Activated CD4-positive, alpha-beta T cell treated with anti-CD3 and anti-CD28 coated beads for 4 hours (primary cell): ENCODE results near the gene SPINT2.

Source experiments
- DNase-seq, 2 donors: peaks; one replicate each; pipeline ENCODE4 v3.0.0-alpha.2; 2020

The SPINT2 gene

GRCh38 chr19:38270587-38271167 lies 6.3 kb downstream of the SPINT2 start:
- no peak for DNase-seq

DNA sequence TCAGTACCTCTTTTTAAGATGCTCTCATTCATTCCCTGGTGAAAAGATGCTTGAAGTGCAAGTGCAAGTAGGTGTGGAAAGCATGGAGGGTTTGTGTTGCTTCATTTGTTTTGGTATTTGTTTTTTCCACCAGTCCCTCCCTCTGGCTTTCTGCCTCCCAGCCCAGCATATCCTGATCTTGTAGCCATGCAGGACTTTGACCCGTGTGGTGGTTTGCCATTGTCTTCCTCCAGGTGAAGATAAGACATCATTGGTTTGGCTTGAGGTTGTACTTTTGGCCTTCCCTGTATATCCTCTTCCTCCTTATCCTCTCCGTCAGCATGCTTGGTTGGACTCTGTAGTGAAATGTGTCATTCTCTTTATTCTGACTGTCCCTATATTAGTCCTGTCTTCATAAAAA lies 9.1 kb downstream of the SPINT2 start:
- DNase-seq: no peak

- no peak for DNase-seq
Measured at GRCh38 chr19:38274739-38275138, 10.4 kb downstream of the SPINT2 start.

DNA sequence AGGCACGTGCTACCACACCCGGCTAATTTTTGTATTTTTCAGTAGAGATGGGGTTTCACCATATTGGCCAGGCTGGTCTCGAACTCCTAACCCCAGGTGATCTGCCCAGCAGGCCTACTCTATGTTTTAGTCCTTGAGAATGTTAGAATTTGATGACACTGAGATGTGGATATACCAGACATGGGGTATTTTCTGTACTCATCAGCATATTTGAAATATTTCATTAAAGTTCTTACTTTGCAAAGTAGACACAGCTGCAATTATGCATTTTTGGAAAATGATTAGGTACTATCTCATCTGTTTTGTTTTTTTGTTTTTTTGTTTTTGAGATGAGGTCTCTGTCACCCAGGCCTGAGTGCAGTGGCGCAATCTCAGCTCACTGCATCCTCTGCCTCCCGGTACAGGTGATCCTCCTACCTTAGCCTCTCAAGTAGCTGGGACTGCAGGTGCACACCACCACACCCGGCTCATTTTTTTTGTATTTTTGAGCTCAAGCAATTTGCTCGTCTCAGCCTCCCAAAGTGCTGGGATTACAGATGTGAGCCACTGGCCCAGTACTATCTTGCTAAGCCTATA lies 12.7 kb downstream of the SPINT2 start:
- DNase-seq: no peak

GRCh38 chr19:38277549-38277948 lies 13.2 kb downstream of the SPINT2 start:
- DNase-seq: no peak

- no peak for DNase-seq
Measured at GRCh38 chr19:38277969-38278680, 13.8 kb downstream of the SPINT2 start.

GRCh38 chr19:38278751-38279150 lies 14.4 kb downstream of the SPINT2 start:
- DNase-seq: no peak

- DNase-seq: no peak
Measured at GRCh38 chr19:38280030-38280921, 15.9 kb downstream of the SPINT2 start.

- DNase-seq: no peak
Measured at GRCh38 chr19:38281811-38282566, 17.6 kb downstream of the SPINT2 start.

DNA sequence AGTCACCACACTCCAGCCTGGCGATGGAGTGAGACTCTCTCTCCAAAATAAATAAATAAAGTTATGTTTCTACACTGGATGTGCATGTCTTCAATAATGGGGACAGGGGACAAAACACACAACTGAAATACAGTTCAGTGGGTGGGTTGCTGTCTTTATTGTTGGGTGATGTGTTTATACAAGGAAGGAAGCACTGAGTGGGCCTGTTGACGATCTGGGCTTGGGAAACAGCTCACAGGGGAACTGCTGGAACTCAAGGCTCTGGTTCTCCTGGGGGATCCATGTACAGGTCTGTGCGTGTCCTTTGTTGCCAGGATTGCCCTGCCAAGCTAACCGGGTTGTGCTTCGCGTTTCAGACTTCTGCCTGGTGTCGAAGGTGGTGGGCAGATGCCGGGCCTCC lies 18.9 kb downstream of the SPINT2 start:
- no peak for DNase-seq

- no peak for DNase-seq
Measured at GRCh38 chr19:38284422-38284821, 20.0 kb downstream of the SPINT2 start.

- DNase-seq: no peak
Measured at GRCh38 chr19:38285567-38285966, 21.2 kb downstream of the SPINT2 start.

- DNase-seq: no peak
Measured at GRCh38 chr19:38287604-38288003, 23.2 kb downstream of the SPINT2 start.

DNA sequence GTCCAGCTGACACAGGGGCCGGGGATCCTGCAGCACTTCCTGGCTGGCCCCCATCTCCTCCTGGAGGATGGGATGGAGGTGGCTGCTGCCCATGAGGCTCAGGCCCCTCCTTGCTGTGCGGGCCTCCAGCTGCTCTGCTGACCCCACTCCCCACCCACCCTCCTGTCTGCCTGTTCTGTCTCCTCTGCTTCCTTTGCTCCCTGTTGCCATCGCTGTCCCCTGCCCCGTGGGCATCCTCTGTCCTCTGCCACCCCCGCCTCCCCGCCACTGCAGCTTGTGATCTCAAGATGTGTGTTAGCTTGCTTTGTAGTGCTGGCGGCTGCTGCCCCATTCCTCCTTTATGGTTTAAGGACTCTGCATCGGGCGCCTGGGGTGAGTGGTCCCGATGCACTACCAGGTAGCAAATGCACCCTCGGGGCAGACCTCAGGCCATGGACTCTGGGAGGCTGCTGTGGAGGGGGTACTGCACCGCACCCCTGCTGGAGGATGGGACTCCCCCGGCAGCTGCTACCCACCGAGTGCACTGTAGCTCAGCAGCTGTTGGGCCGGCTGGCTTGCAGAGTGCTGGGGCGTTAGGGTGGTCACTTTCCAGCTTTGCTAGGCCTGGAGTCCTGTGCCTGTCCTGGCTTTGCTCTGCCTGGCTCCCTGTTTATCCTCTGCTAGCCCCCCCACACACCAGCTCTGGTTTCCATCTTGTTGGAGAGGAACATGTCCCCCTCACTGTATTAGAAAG lies 23.9 kb downstream of the SPINT2 start:
- no peak for DNase-seq

- DNase-seq: no peak
Measured at GRCh38 chr19:38289955-38290354, 25.6 kb downstream of the SPINT2 start.

GRCh38 chr19:38290631-38291147 lies 26.3 kb downstream of the SPINT2 start:
- no peak for DNase-seq

GRCh38 chr19:38291855-38292254 lies 27.5 kb downstream of the SPINT2 start:
- DNase-seq: no peak

GRCh38 chr19:38293281-38293680 lies 28.9 kb downstream of the SPINT2 start:
- no peak for DNase-seq

- no peak for DNase-seq
Measured at GRCh38 chr19:38294090-38294489, 29.7 kb downstream of the SPINT2 start.

DNA sequence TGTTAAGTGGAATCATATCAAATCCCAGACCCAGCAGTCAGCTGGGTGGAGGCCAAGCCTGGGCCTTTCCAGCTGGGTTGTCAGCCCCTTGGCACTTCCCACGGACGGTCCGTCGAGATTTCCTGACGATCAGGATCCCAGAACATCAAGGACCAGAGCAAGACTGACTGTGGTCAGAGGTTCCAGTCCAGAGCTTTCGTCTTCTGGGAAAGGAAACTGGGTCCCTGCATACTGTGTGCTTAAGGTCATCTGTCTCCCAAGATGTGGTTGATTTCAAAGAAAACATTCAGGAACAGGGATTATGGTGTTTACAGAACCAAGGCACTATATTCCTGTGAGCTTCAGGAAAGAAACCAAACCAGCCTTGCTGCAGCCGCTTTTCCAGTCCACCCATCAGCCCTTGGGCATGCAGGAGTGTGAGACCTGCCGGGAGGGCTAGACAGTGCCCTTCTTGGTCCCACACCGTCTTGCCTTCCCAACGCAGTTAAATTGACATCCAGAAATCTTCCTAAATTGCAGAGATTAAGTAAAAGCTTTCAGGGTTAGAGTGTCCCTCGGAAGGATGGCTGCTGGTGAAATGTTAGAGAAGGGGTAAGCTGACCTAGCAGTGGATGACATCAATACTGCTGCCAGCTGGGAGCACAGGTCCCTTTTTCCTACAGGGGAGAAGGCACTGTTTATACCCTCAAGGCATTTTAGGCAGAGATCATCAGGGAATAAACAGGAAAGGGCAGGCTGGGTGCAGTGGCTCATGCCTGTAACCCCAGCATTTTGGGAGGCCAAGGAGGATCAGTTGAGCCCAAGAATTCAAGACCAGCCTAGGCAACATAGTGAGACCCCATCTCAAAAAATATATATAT lies 34.7 kb downstream of the SPINT2 start:
- DNase-seq: no peak
